HepG2 (cell line): ENCODE results near the gene CCDC85C. TPM values are rescaled to one million over a fixed set of nuclear protein-coding genes. Genes with fewer than 3 reads are reported as not detected.

Experiments used
- ATAC-seq: fragments of 200-7000 bp; cut with Tn5 transposase; 3 replicates; pipeline ENCODE4 v1.9.1; 2020; ENCODE audit warnings: mild to moderate bottlenecking, moderate library complexity
- BruUV-seq: library from RNA; stranded (reverse); fragments of 400-500 nt; replicated peaks from 2 replicates; lab custom pipeline; 2021; lab: Mats Ljungman, UMichigan
- CTCF ChIA-PET: fragments of 300-600 bp; formaldehyde crosslinking; extraction: SDS; loops from one replicate; lab custom pipeline; 2021; ENCODE audit warnings: low total read pairs, inconsistent platforms, low intra/inter-chr PET ratio; lab: Yijun Ruan, JAX
- POLR2A ChIA-PET: fragments of 350-600 bp; sonication (Branson Sonifier 250); formaldehyde crosslinking; loops from one replicate; lab custom pipeline; 2020; ENCODE audit warnings: antibody characterized with exemption, inconsistent platforms; lab: Yijun Ruan, JAX
- DNase-seq: peaks from one replicate; pipeline ENCODE4 v3.0.0-alpha.2; 2015; ENCODE audit warnings: low spot score
- FAIRE-seq: peaks from 3 replicates; lab custom pipeline; 2011; peaks lifted over from hg19 to GRCh38; lab: Jason Lieb, UNC
- H2AFZ ChIP-seq: one replicate; pipeline ENCODE4 v1.6.1; 2011; ENCODE audit warnings: low read length, inconsistent platforms
- H3K27ac ChIP-seq: fragments of 300-600 bp; 3 replicates; pipeline ENCODE4 v1.8.0; 2011; ENCODE audit warnings: mixed run types, mild to moderate bottlenecking, mixed read lengths, low read length, inconsistent platforms; ENCODE audit not compliant: insufficient read depth; ENCODE audit errors: extremely low read length
- H3K27me3 ChIP-seq, 2 experiments: fragments of 200-600 bp in 1 of 2; 2 replicates in 1 of 2; 3 replicates in 1 of 2; pipeline versions ENCODE4 v1.6.0 to v1.8.0; 2011; ENCODE audit warnings: low read length in 2 of 2, mild to moderate bottlenecking in 2 of 2, moderate library complexity in 2 of 2, inconsistent platforms in 1 of 2; ENCODE audit not compliant: insufficient read depth in 2 of 2, control insufficient read depth in 1 of 2
- H3K36me3 ChIP-seq, 2 experiments: fragments of 200-600 bp in 1 of 2; replicated peaks in 1 of 2; 2 replicates in 1 of 2; 3 replicates in 1 of 2; pipeline versions ENCODE4 v1.5.1 to v1.8.0; 2011; ENCODE audit warnings: low read length in 2 of 2, inconsistent platforms in 1 of 2; ENCODE audit not compliant: insufficient read depth in 2 of 2, control insufficient read depth in 1 of 2
- H3K4me1 ChIP-seq: 2 replicates; pipeline ENCODE4 v1.5.1; 2012; ENCODE audit warnings: low read length, inconsistent platforms; ENCODE audit not compliant: insufficient read depth
- H3K4me2 ChIP-seq: 2 replicates; pipeline ENCODE4 v1.6.0; 2011; ENCODE audit warnings: low read depth, low read length, inconsistent platforms
- H3K4me3 ChIP-seq, 3 experiments: fragments of 200-600 bp in 1 of 3; sonication (generic), shearing (Covaris generic) in 1 of 3; replicated peaks in 1 of 3; 2 replicates each; pipeline ENCODE4 v1.5.1; 2011 to 2016; ENCODE audit warnings: low read length in 3 of 3, inconsistent platforms in 2 of 3, low read depth in 2 of 3, mild to moderate bottlenecking in 2 of 3, control low read depth in 1 of 3, mixed read lengths in 1 of 3; ENCODE audit not compliant: insufficient read depth in 1 of 3
- H3K79me2 ChIP-seq: one replicate; pipeline ENCODE4 v1.6.1; 2011; ENCODE audit warnings: low read length, inconsistent platforms; ENCODE audit not compliant: insufficient read depth
- H3K9ac ChIP-seq: 2 replicates; pipeline ENCODE4 v1.6.0; 2011; ENCODE audit warnings: mild to moderate bottlenecking, low read depth, low read length, inconsistent platforms; ENCODE audit not compliant: insufficient read depth
- H3K9me3 ChIP-seq: 2 replicates; pipeline ENCODE4 v1.5.1; 2012; ENCODE audit warnings: mild to moderate bottlenecking, low read length
- H4K20me1 ChIP-seq: 2 replicates; pipeline ENCODE4 v1.6.0; 2011; ENCODE audit warnings: inconsistent platforms, mild to moderate bottlenecking, low read length, moderate library complexity; ENCODE audit not compliant: insufficient read depth
- ATF1 ChIP-seq: IDR thresholded peaks from 2 replicates; pipeline ENCODE4 v1.6.1; 2016; ENCODE audit warnings: mild to moderate bottlenecking, control low read depth
- CCDC6 ChIP-seq: sonication (generic); formaldehyde crosslinking; IDR thresholded peaks from 2 replicates; pipeline ENCODE4 v1.8.1; 2022; ENCODE audit warnings: mild to moderate bottlenecking, missing genetic modification reagents, moderate library complexity
- ZBTB43 ChIP-seq: sonication (generic); formaldehyde crosslinking; conservative IDR thresholded peaks from 2 replicates; pipeline ENCODE4 v1.4.0; 2020; ENCODE audit warnings: missing genetic modification reagents
- ZNF142 ChIP-seq: sonication (generic); formaldehyde crosslinking; IDR thresholded peaks from 2 replicates; pipeline ENCODE4 v1.4.0; 2020; ENCODE audit warnings: missing genetic modification reagents
- ZNF704 ChIP-seq: sonication (generic); formaldehyde crosslinking; IDR thresholded peaks from 2 replicates; pipeline ENCODE4 v1.8.1; 2023; ENCODE audit warnings: mild to moderate bottlenecking, inconsistent platforms, moderate library complexity, missing genetic modification reagents, borderline replicate concordance
- WGBS: methylation state at CpG from one replicate; pipeline ENCODE4 v1.1.6; 2017; ENCODE audit warnings: low lambda C conversion rate; 5-methylcytosine and 5-hydroxymethylcytosine counted together
- in situ Hi-C: cut with HindIII; loops from 2 replicates; pipeline ENCODE4 v1.10.0; 2017; ENCODE audit warnings: low pct_unique_long_range_greater_than_20kb; ENCODE audit not compliant: extremely low pct_ligation_motif_present
- intact Hi-C: fragments of 100-400 bp; cut with micrococcal nuclease; formaldehyde crosslinking; loops from one replicate; pipeline ENCODE4 v1.10.0; 2022; ENCODE audit not compliant: unreplicated experiment
- polyA plus RNA-seq, 8 experiments: library from polyadenylated mRNA; depleted of rRNA in 3 of 8; stranded (reverse) in 7 of 8; unstranded in 1 of 8; fragments of >200 nt; fragmentation: Illumina TruSeq in 4 of 8; extraction: Trizol in 4 of 8; gene quantifications; 2 replicates each; pipeline versions ENCODE4 v1.2.1 to v1.2.3, GENCODE V29; 2011 to 2016; ENCODE audit warnings: low read depth in 4 of 8, missing spikeins in 1 of 8, mixed read lengths in 1 of 8; ENCODE audit not compliant: insufficient read depth in 1 of 8
- total RNA-seq, 5 experiments: library from RNA; depleted of rRNA; stranded (reverse); fragments of >200 nt; fragmentation: Illumina TruSeq; extraction: Trizol; gene quantifications; 2 replicates each; pipeline ENCODE4 v1.2.3, GENCODE V29; 2016; ENCODE audit warnings: low read depth in 1 of 5
- TF ChIP-seq, protein P1 (sequence below), 2 experiments: IDR thresholded peaks; 2 replicates each; pipeline ENCODE4 v1.6.1; 2011 to 2012; ENCODE audit warnings: low read length in 2 of 2, borderline replicate concordance in 1 of 2, low read depth in 1 of 2, mild to moderate bottlenecking in 1 of 2, moderate library complexity in 1 of 2

The CCDC85C gene
- total and polyA plus RNA-seq, 2 of the 13 experiments (the other 11 are each of a cell fraction or from before 2014, with no cell fraction given): 18.8 to 43.8 TPM

GRCh38 chr14:99465288-99465687 lies 138.7 kb downstream of the CCDC85C start:
- Histone ChIP-seq H3K9ac (no peak overlapping the region), H3K4me2 (no peak overlapping the region), H4K20me1 (peaks cover 5% of the 10 kb centered on the region), H2AFZ (no peak overlapping the region), H3K27ac (no peak overlapping the region), H3K36me3 (peaks cover 6 to 40% of the 10 kb centered on the region in 2 experiments), H3K4me3 (no peak overlapping the region)
- no peak for ATAC-seq
- TF ChIP-seq ZNF142 (CRISPR knock-in tag) (no peak), ZNF704 (CRISPR knock-in tag) (no peak), ZBTB43 (no peak), ATF1 (no peak), CCDC6 (CRISPR knock-in tag) (no peak)
- TF ChIP-seq, protein P1, sequence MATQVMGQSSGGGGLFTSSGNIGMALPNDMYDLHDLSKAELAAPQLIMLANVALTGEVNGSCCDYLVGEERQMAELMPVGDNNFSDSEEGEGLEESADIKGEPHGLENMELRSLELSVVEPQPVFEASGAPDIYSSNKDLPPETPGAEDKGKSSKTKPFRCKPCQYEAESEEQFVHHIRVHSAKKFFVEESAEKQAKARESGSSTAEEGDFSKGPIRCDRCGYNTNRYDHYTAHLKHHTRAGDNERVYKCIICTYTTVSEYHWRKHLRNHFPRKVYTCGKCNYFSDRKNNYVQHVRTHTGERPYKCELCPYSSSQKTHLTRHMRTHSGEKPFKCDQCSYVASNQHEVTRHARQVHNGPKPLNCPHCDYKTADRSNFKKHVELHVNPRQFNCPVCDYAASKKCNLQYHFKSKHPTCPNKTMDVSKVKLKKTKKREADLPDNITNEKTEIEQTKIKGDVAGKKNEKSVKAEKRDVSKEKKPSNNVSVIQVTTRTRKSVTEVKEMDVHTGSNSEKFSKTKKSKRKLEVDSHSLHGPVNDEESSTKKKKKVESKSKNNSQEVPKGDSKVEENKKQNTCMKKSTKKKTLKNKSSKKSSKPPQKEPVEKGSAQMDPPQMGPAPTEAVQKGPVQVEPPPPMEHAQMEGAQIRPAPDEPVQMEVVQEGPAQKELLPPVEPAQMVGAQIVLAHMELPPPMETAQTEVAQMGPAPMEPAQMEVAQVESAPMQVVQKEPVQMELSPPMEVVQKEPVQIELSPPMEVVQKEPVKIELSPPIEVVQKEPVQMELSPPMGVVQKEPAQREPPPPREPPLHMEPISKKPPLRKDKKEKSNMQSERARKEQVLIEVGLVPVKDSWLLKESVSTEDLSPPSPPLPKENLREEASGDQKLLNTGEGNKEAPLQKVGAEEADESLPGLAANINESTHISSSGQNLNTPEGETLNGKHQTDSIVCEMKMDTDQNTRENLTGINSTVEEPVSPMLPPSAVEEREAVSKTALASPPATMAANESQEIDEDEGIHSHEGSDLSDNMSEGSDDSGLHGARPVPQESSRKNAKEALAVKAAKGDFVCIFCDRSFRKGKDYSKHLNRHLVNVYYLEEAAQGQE (IDR thresholded peaks at IDR 0.05; ENCODE audit: borderline replicate concordance in 1 of 2, low read depth in 1 of 2, low read length in 2 of 2): no peak
- TF ChIP-seq, all 625 proteins: peak for 0
- CTCF ChIA-PET: no interaction called here
- intact Hi-C loops: no loop called here
- Histone ChIP-seq H3K9me3 (no peaks in the 10 kb centered on the region), H3K4me1 (peaks cover 55% of the 10 kb centered on the region), H3K27me3 (no peaks in the 10 kb centered on the region), H3K79me2 (peaks cover 41% of the 10 kb centered on the region)
- WGBS: 90% methylated on average over 2 of the region's 9 CpGs
- in situ Hi-C loops: no loop called here
- FAIRE-seq: no peak
- no TSS peak for BruUV-seq
- no peak for DNase-seq
- POLR2A ChIA-PET: interaction anchor here (0.9 kb wide), 1 partner anchor 16 kb away, joined by 3 read pairs; the partner anchor contains the start of genes CCNK and SETD3
